ENCODE data around the gene DIPK1B. TPM values are rescaled to one million over a fixed set of nuclear protein-coding genes. Genes with fewer than 3 reads are reported as not detected.

Gene DIPK1B
- 10 to 100 TPM; 25.9 to 31.9 (median 27.3) TPM for polyA plus RNA-seq (ENCODE audit: insufficient read length in 3 of 3)

- DNase-seq (ENCODE audit: low read depth in 3 of 3, low spot score in 2 of 3) = no peak
Measured at GRCh38 chr9:136711751-136712689, at the start of gene DIPK1B. TSS of gene DIPK1B (plus strand) at chr9:136712572. CDS start at chr9:136712666, 94 bp downstream.

- no peak for DNase-seq (ENCODE audit: low read depth in 3 of 3, low spot score in 2 of 3)
Measured at GRCh38 chr9:136662656-136663581, 49.5 kb upstream of the DIPK1B start, which contains the start of gene EGFL7. TSS of gene EGFL7 (plus strand) at chr9:136662916. CDS start at chr9:136668283, 5,367 bp downstream.

- DNase-seq (ENCODE audit: low read depth in 3 of 3, low spot score in 2 of 3) = no peak
Measured at GRCh38 chr9:136664000-136664915, 48.1 kb upstream of the DIPK1B start.

- no peak for DNase-seq (ENCODE audit: low read depth in 3 of 3, low spot score in 2 of 3)
Measured at GRCh38 chr9:136665111-136665703, 47.2 kb upstream of the DIPK1B start.

GRCh38 chr9:136665704-136666371, 46.5 kb upstream of the DIPK1B start:
- DNase-seq (ENCODE audit: low read depth in 3 of 3, low spot score in 2 of 3) = no peak

- DNase-seq (ENCODE audit: low read depth in 3 of 3, low spot score in 2 of 3) = no peak
Measured at GRCh38 chr9:136666372-136667213, 45.8 kb upstream of the DIPK1B start.

GRCh38 chr9:136667214-136667939, 45.0 kb upstream of the DIPK1B start:
- no peak for DNase-seq (ENCODE audit: low read depth in 3 of 3, low spot score in 2 of 3)

- DNase-seq (ENCODE audit: low read depth in 3 of 3, low spot score in 2 of 3) = no peak
Measured at GRCh38 chr9:136667940-136668760, 44.2 kb upstream of the DIPK1B start.

- no peak for DNase-seq (ENCODE audit: low read depth in 3 of 3, low spot score in 2 of 3)
Measured at GRCh38 chr9:136668983-136669790, 43.2 kb upstream of the DIPK1B start.

GRCh38 chr9:136669791-136670464, 42.4 kb upstream of the DIPK1B start:
- no peak for DNase-seq (ENCODE audit: low read depth in 3 of 3, low spot score in 2 of 3)

GRCh38 chr9:136670576-136671253, 41.7 kb upstream of the DIPK1B start:
- DNase-seq (ENCODE audit: low read depth in 3 of 3, low spot score in 2 of 3) = no peak

- no peak for DNase-seq (ENCODE audit: low read depth in 3 of 3, low spot score in 2 of 3)
Measured at GRCh38 chr9:136671254-136671614, 41.1 kb upstream of the DIPK1B start.

- no peak for DNase-seq (ENCODE audit: low read depth in 3 of 3, low spot score in 2 of 3)
Measured at GRCh38 chr9:136671646-136672430, 40.5 kb upstream of the DIPK1B start.
